Colonic mucosa (tissue), 4 donors: Measurements from ENCODE around the gene TGM5. TPM values are rescaled to one million over a fixed set of nuclear protein-coding genes. Genes with fewer than 3 reads are reported as not detected.
A peak's percentile ranks its signal among the peaks of the same experiment; 100 is the strongest.

ENCODE experiments used
- DNase-seq: peaks from one replicate; pipeline ENCODE4 v3.0.0-alpha.2; 2020
- H3K27ac ChIP-seq: fragments of 200-600 bp; one replicate; pipeline ENCODE4 v1.8.0; 2021
- H3K27me3 ChIP-seq: fragments of 200-600 bp; one replicate; pipeline ENCODE4 v1.8.0; 2021
- H3K36me3 ChIP-seq: fragments of 200-600 bp; one replicate; pipeline ENCODE4 v1.8.0; 2021
- H3K4me1 ChIP-seq: fragments of 200-600 bp; one replicate; pipeline ENCODE4 v1.8.0; 2021; ENCODE audit warnings: mild to moderate bottlenecking
- H3K4me3 ChIP-seq: fragments of 200-600 bp; one replicate; pipeline ENCODE4 v1.8.0; 2021
- H3K9ac ChIP-seq, 2 donors: one replicate each; pipeline ENCODE4 v1.7.0; 2013; ENCODE audit warnings: control low read depth in 2 of 2, low read depth in 2 of 2, low read length in 2 of 2
- H3K9me3 ChIP-seq: fragments of 200-600 bp; one replicate; pipeline ENCODE4 v1.8.0; 2021
- CTCF ChIP-seq: fragments of 200-600 bp; IDR thresholded peaks from one replicate; pipeline ENCODE4 v1.8.0; 2022; ENCODE audit warnings: antibody characterized with exemption, mild to moderate bottlenecking
- intact Hi-C: fragments of 100-400 bp; cut with DNase I; formaldehyde crosslinking; loops from one replicate; pipeline ENCODE4 v1.14.1; 2022
- total RNA-seq, 2 donors: library from RNA; stranded (reverse); fragmentation: NEBNext Ultra II Directional in 1 of 2; extraction: Animal tissue kit (Norgen Biotek cat#: 25700) in 1 of 2; gene quantifications; one replicate each; pipeline ENCODE4 v1.2.1, GENCODE V29; 2021
- donor health status: healthy.
- donor health status: DM: no; HTN: no; CAD: no.
- donor health status: DM: no; HTN: no; CAD: no.

The TGM5 gene
- total RNA-seq, 2 donors from 2014 or later: not detected

GRCh38 chr15:43286074-43286473 is 19.3 kb upstream of the TGM5 start:
- H3K27ac ChIP-seq: no peak overlapping the region
- H3K36me3 ChIP-seq: no peaks in the 10 kb centered on the region
- H3K9ac ChIP-seq: no peak overlapping the region
- no peak for DNase-seq
- intact Hi-C loops: loop anchor here (2.0 kb wide), 1 partner anchor 61 kb away; no protein-coding TSS in a partner anchor
- no peak overlapping the region for H3K4me3 ChIP-seq
- no peaks in the 10 kb centered on the region for H3K9me3 ChIP-seq
- H3K27me3 ChIP-seq: no peaks in the 10 kb centered on the region
- no peaks in the 10 kb centered on the region for H3K4me1 ChIP-seq
- TF ChIP-seq CTCF: no peak

GRCh38 chr15:43285609-43286037 is 18.9 kb upstream of the TGM5 start:
- TF ChIP-seq CTCF: peak; percentile 67
- H3K9me3 ChIP-seq: no peaks in the 10 kb centered on the region
- H3K4me1 ChIP-seq: no peaks in the 10 kb centered on the region
- H3K4me3 ChIP-seq: no peak overlapping the region
- H3K27ac ChIP-seq: no peak overlapping the region
- no peaks in the 10 kb centered on the region for H3K36me3 ChIP-seq
- intact Hi-C loops: loop anchor here (2.0 kb wide), 1 partner anchor 61 kb away; no protein-coding TSS in a partner anchor
- no peaks in the 10 kb centered on the region for H3K27me3 ChIP-seq
- no peak overlapping the region for H3K9ac ChIP-seq
- peak; percentile 45 for DNase-seq

DNA sequence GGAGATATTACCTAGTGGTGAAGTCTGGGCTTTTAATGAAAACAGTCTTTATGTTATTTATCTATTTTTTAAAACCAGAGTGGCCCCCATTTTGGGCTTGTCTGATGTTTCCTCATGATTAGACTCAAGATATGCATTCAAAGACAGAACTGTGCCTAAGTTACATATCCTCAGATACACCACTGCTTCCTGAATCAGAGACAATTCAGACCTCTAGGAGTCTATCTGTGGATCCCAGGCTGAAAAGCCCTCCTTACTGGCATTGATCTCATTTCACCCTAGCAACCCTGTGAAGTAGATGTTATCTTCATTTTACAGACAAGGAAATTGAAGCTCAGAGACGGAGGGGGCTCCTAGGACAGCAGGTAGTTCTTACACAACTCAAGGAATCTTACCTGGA is 16.8 kb upstream of the TGM5 start:
- no peaks in the 10 kb centered on the region for H3K9me3 ChIP-seq
- no peaks in the 10 kb centered on the region for H3K4me1 ChIP-seq
- TF ChIP-seq CTCF: no peak
- no peak for DNase-seq
- no peak overlapping the region for H3K27ac ChIP-seq
- intact Hi-C loops: no loop called here
- no peak overlapping the region for H3K9ac ChIP-seq
- H3K27me3 ChIP-seq: no peaks in the 10 kb centered on the region
- no peak overlapping the region for H3K4me3 ChIP-seq
- H3K36me3 ChIP-seq: no peaks in the 10 kb centered on the region

- intact Hi-C loops: no loop called here
Measured at GRCh38 chr15:43281926-43282602, 15.3 kb upstream of the TGM5 start.

GRCh38 chr15:43280996-43281395 is 14.3 kb upstream of the TGM5 start:
- intact Hi-C loops: no loop called here
- no peak for DNase-seq
- no peak for TF ChIP-seq CTCF
- no peak overlapping the region for H3K9ac ChIP-seq
- H3K36me3 ChIP-seq: no peaks in the 10 kb centered on the region
- H3K9me3 ChIP-seq: no peaks in the 10 kb centered on the region
- no peak overlapping the region for H3K4me3 ChIP-seq
- no peaks in the 10 kb centered on the region for H3K4me1 ChIP-seq
- no peak overlapping the region for H3K27ac ChIP-seq
- H3K27me3 ChIP-seq: no peaks in the 10 kb centered on the region

More at GRCh38 chr15:43281926-43282602, 15.3 kb upstream of the TGM5 start:
- Histone ChIP-seq H3K27me3 (no peaks in the 10 kb centered on the region), H3K9me3 (no peaks in the 10 kb centered on the region), H3K9ac (no peak overlapping the region), H3K36me3 (no peaks in the 10 kb centered on the region), H3K4me3 (no peak overlapping the region), H3K27ac (no peak overlapping the region), H3K4me1 (no peaks in the 10 kb centered on the region)
- TF ChIP-seq CTCF: no peak
- no peak for DNase-seq
